Measurements from ENCODE around the gene CUX1.

CUX1 gene

GRCh38 chr7:101940830-101941229 lies 123.4 kb downstream of the CUX1 start:
- DNase-seq: peak; percentile 66

- peak; percentile 17 for DNase-seq
Observed at GRCh38 chr7:101941481-101942383, 124.3 kb downstream of the CUX1 start.

GRCh38 chr7:101942603-101943210 lies 125.3 kb downstream of the CUX1 start:
- DNase-seq: no peak

- DNase-seq: no peak
Observed at GRCh38 chr7:101943306-101943705, 125.9 kb downstream of the CUX1 start.

- DNase-seq: no peak
Observed at GRCh38 chr7:101943889-101944600, 126.6 kb downstream of the CUX1 start.

GRCh38 chr7:101944611-101945010 lies 127.2 kb downstream of the CUX1 start:
- no peak for DNase-seq

GRCh38 chr7:101945034-101945758 lies 127.8 kb downstream of the CUX1 start:
- no peak for DNase-seq

- peak; percentile 67 for DNase-seq
Observed at GRCh38 chr7:101947899-101948298, 130.5 kb downstream of the CUX1 start.

GRCh38 chr7:101948650-101949049 lies 131.2 kb downstream of the CUX1 start:
- DNase-seq: no peak

GRCh38 chr7:101950450-101951119 lies 133.2 kb downstream of the CUX1 start:
- peak; percentile 11 for DNase-seq

GRCh38 chr7:101951757-101952156 lies 134.3 kb downstream of the CUX1 start:
- DNase-seq: peak; percentile 82

GRCh38 chr7:101952355-101953247 lies 135.2 kb downstream of the CUX1 start:
- no peak for DNase-seq

GRCh38 chr7:101953248-101953819 lies 135.9 kb downstream of the CUX1 start:
- no peak for DNase-seq

GRCh38 chr7:101954499-101954898 lies 137.1 kb downstream of the CUX1 start:
- DNase-seq: no peak

GRCh38 chr7:101956130-101956529 lies 138.7 kb downstream of the CUX1 start:
- no peak for DNase-seq

- peak; percentile 26 for DNase-seq
Observed at GRCh38 chr7:101957744-101958525, 140.5 kb downstream of the CUX1 start.

- DNase-seq: no peak
Observed at GRCh38 chr7:101959342-101959741, 141.9 kb downstream of the CUX1 start.

GRCh38 chr7:101959829-101960228 lies 142.4 kb downstream of the CUX1 start:
- DNase-seq: no peak

- DNase-seq: no peak
Observed at GRCh38 chr7:101960323-101960722, 142.9 kb downstream of the CUX1 start.
